Heart right ventricle (tissue), 16 donors: ENCODE measurements around the gene TSPO2. TPM values are rescaled to one million over a fixed set of nuclear protein-coding genes. Genes with fewer than 3 reads are reported as not detected.
"Not testable (repeated sequence)": the region's sequence is repeated elsewhere in the genome, so short reads cannot be mapped to it uniquely, and the experiment has no call there.

Experiments used
- ATAC-seq, 8 donors: fragments of 200-7000 bp; cut with Tn5 transposase; one replicate each; pipeline ENCODE4 v1.9.1; 2020; ENCODE audit warnings: mild to moderate bottlenecking in 8 of 8, moderate library complexity in 8 of 8, moderate number of reproducible peaks in 1 of 8
- DNase-seq, 2 donors: peaks; one replicate each; pipeline ENCODE4 v3.0.0-alpha.2; 2020
- H3K27ac ChIP-seq, 10 donors: fragments of 200-600 bp; sonication (generic) in 2 of 10; one replicate each; pipeline versions ENCODE4 v1.5.0 to v1.8.0; 2020 to 2022; ENCODE audit warnings: mild to moderate bottlenecking in 3 of 10
- H3K27me3 ChIP-seq, 7 donors: fragments of 200-600 bp; one replicate each; pipeline ENCODE4 v1.8.0; 2021 to 2022; ENCODE audit warnings: mild to moderate bottlenecking in 2 of 7
- H3K36me3 ChIP-seq, 9 donors: fragments of 200-600 bp; sonication (generic) in 1 of 9; one replicate each; pipeline versions ENCODE4 v1.5.0 to v1.8.0; 2020 to 2022; ENCODE audit warnings: mild to moderate bottlenecking in 2 of 9
- H3K4me1 ChIP-seq, 9 donors: fragments of 200-600 bp; sonication (generic) in 1 of 9; one replicate each; pipeline versions ENCODE4 v1.5.0 to v1.8.0; 2020 to 2022; ENCODE audit warnings: mild to moderate bottlenecking in 4 of 9
- H3K4me3 ChIP-seq, 10 donors: fragments of 200-600 bp; sonication (generic) in 2 of 10; one replicate each; pipeline versions ENCODE4 v1.5.0 to v1.8.0; 2020 to 2022; ENCODE audit warnings: mild to moderate bottlenecking in 7 of 10, moderate library complexity in 2 of 10
- H3K9me3 ChIP-seq, 11 donors: fragments of 200-600 bp in 10 of 11; sonication (generic) in 2 of 11; one replicate each; pipeline versions ENCODE4 v1.5.0 to v1.8.0; 2013 to 2022; ENCODE audit warnings: mild to moderate bottlenecking in 2 of 11, control low read depth in 1 of 11, moderate library complexity in 1 of 11
- WGBS, 2 donors: extraction: QIAGEN DNeasy Blood & Tissue Kit; methylation state at CpG; one replicate each; pipeline ENCODE4 v1.1.7; 2013; ENCODE audit warnings: inconsistent platforms in 1 of 2; 5-methylcytosine and 5-hydroxymethylcytosine counted together
- intact Hi-C, 10 donors: fragments of 100-400 bp; cut with DNase I; formaldehyde crosslinking; loops; one replicate each; pipeline versions ENCODE4 v1.11.1 to v1.14.2; 2022
- polyA plus RNA-seq, 2 donors: library from polyadenylated mRNA; stranded (reverse); fragments of 200-250 nt; gene quantifications; one replicate each; pipeline ENCODE4 v1.2.3, GENCODE V29; 2013
- total RNA-seq, 10 donors: library from RNA; stranded (reverse); fragmentation: NEBNext Ultra II Directional in 3 of 10; extraction: Animal tissue kit (Norgen Biotek cat#: 25700) in 3 of 10; gene quantifications; one replicate each; pipeline versions ENCODE4 v1.2.1 to v1.2.4, GENCODE V29; 2021 to 2023
- TF ChIP-seq, protein P1 (sequence below), 9 donors: fragments of 200-600 bp; sonication (generic) in 2 of 9; IDR thresholded peaks; one replicate each; pipeline versions ENCODE4 v1.5.0 to v1.8.0; 2021 to 2022; ENCODE audit warnings: antibody characterized with exemption in 9 of 9, mild to moderate bottlenecking in 5 of 9, moderate library complexity in 1 of 9
- donor health status: Arrhythmogenic right ventricular cardiomyopathy.
- donor health status: ischemic (EF 13 %, LVEDD 7.1; RV severe dilation, severe dysfunction).
- donor health status: healthy with polysubstance abuse.
- donor health status: DM: no; HTN: yes; CAD: no.
- donor health status: DM: no; HTN: no; CAD: no.
- donor health status: ischemic (EF 25% LVEDD 6.9; RV normal size, moderate dysfunction).
- donor health status: ischemic (EF 25% LVEDD 5.7; RV mildly dilated, moderate dysfunction).
- donor health status: healthy.
- donor health status: DM: yes; HTN: yes; CAD: no.
- donor health status: Ischemic cardiomyopathy.
- donor health status: ischemic (EF 35%, LVEDD 5.7; RV mildly dilated, moderate dysfunction).
- donor health status: nonischemic (EF 11% LVEDD 7.7; RV severe dilation, severe dysfunction).
- donor health status: DM: yes; HTN: yes; CAD: no.
- donor health status: PGD.
- donor health status: ischemic (EF 29% LVEDD 5.4; RV normal size, mild dysfunction).
- donor health status: nonischemic (EF 23%, LVEDD 6.1; RV moderate dilation, normal function).

The TSPO2 gene
- total and polyA plus RNA-seq, 12 donors: not detected

DNA sequence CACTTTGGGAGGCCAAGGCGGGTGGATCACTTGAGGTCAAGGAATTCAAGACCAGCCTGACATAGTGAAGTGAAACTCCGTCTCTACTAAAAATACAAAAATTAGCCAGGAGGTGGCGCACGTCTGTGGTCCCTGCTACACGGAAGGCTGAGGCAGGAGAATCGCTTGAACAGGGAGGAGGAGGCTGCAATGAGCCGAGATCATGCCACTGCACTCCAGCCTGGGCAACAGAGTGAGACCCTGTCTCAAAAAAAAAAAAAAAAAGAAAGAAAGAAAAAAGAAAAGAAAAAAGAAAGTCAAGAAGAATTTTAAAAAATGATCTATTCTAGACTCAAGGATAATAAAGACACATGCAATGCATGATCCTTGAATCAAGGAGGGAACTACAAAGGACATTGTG lies 36.0 kb upstream of the TSPO2 start:
- WGBS, 2 donors: 16 to 27% methylated on average over 7 of the region's 7 CpGs
- H3K27ac ChIP-seq, H3K4me1 ChIP-seq, H3K4me3 ChIP-seq, H3K36me3 ChIP-seq, H3K9me3 ChIP-seq: not testable (repeated sequence)
- peaks cover 0 to 13% (median 0%) of the 10 kb centered on the region in 7 donors for H3K27me3 ChIP-seq
- intact Hi-C loops: loop anchor here in 7 of 10 donors (5.0 to 10.0 kb wide), 2 partner anchors 59 to 61 kb away; no protein-coding TSS in a partner anchor
- ATAC-seq: peak in 5 of 8 donors; percentile 42 to 65 (median 61)
- DNase-seq: peak in 1 of 2 donors; percentile 57
- TF ChIP-seq, protein P1, sequence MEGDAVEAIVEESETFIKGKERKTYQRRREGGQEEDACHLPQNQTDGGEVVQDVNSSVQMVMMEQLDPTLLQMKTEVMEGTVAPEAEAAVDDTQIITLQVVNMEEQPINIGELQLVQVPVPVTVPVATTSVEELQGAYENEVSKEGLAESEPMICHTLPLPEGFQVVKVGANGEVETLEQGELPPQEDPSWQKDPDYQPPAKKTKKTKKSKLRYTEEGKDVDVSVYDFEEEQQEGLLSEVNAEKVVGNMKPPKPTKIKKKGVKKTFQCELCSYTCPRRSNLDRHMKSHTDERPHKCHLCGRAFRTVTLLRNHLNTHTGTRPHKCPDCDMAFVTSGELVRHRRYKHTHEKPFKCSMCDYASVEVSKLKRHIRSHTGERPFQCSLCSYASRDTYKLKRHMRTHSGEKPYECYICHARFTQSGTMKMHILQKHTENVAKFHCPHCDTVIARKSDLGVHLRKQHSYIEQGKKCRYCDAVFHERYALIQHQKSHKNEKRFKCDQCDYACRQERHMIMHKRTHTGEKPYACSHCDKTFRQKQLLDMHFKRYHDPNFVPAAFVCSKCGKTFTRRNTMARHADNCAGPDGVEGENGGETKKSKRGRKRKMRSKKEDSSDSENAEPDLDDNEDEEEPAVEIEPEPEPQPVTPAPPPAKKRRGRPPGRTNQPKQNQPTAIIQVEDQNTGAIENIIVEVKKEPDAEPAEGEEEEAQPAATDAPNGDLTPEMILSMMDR (IDR thresholded peaks at IDR 0.05): peak; percentile 45 to 71 (median 66)

DNA sequence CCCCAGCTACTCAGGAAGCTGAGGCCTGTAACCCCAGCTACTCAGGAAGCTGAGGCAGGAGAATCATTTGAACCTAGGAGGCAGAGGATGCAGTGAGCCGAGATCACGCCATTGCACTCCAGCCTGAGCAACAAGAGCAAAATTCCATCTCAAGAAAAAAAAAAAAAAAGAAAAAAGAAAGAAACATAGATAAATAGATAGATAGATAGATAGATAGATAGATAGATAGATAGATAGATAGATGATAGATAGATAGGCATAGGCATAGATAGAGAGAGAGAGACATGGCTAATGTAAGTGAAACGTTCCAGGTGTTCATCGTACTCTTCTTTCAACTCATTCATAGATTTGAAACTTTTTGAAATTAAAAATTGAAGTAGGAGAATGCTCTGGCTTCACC lies 35.3 kb upstream of the TSPO2 start:
- not testable (repeated sequence) for H3K36me3 ChIP-seq, DNase-seq, H3K27ac ChIP-seq, H3K9me3 ChIP-seq, H3K4me1 ChIP-seq, ATAC-seq, H3K4me3 ChIP-seq
- intact Hi-C loops: loop anchor here in 7 of 10 donors (5.0 to 10.0 kb wide), 2 partner anchors 58 to 60 kb away; no protein-coding TSS in a partner anchor
- H3K27me3 ChIP-seq: peaks cover 0 to 10% (median 0%) of the 10 kb centered on the region in 7 donors
- WGBS, 2 donors: 93 to 94% methylated on average over 4 of the region's 4 CpGs

DNA sequence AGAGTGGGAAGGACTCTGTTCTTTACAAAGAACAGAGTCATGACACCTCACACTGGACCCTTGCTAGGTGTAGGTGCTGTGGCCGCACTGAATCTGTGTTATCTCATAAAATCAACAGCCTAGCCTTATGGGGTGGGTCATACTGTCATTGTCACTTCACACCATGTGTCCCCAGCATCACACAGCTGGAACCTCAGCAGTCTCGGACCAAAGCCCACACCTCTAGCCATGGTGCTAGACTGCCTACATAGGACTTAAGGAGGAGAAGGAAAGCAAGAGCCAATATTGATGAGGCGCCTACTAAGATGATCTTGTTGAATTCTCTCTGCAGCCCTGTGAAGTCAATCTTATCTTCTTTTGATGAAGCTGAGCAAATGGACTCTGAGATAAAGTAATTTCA lies 34.3 kb upstream of the TSPO2 start:
- 87 to 88% methylated on average over 3 of the region's 3 CpGs for WGBS, 2 donors
- intact Hi-C loops: loop anchor here in 7 of 10 donors (5.0 to 10.0 kb wide), 2 partner anchors 57 to 59 kb away; no protein-coding TSS in a partner anchor
- TF ChIP-seq, protein P1 (IDR thresholded peaks at IDR 0.05): no peak
- DNase-seq (no peak), ATAC-seq (no peak)
- no peaks in the 10 kb centered on the region for H3K9me3 ChIP-seq
- no peak overlapping the region for H3K4me3 ChIP-seq
- H3K27me3 ChIP-seq: no peaks in the 10 kb centered on the region
- H3K4me1 ChIP-seq: no peaks in the 10 kb centered on the region
- no peaks in the 10 kb centered on the region for H3K36me3 ChIP-seq
- H3K27ac ChIP-seq: no peak overlapping the region

DNA sequence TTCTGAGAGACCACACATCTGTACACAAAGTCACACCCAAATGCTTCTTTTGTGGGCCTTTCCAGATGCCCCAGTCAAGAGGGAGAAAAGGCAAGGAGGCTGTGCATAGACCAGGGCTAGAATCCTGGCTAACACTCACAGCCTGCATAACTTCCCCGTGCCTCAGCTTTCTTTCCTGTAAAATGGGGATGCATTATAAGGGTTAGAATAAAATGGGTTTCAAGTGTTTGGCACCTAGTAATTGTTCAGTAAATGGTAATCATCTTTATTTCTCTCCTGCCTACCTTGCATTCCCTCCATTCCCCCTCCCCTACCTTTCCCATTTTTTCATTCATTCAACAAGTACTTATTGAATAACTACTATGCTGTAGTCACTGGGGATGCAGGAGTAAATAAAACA lies 32.6 kb upstream of the TSPO2 start:
- Histone ChIP-seq H3K27me3 (no peaks in the 10 kb centered on the region), H3K36me3 (no peaks in the 10 kb centered on the region), H3K9me3 (no peaks in the 10 kb centered on the region), H3K27ac (no peak overlapping the region), H3K4me3 (no peak overlapping the region), H3K4me1 (no peaks in the 10 kb centered on the region)
- TF ChIP-seq, protein P1 (IDR thresholded peaks at IDR 0.05): no peak
- no peak for DNase-seq
- intact Hi-C loops: loop anchor here in 7 of 10 donors (5.0 to 10.0 kb wide), 2 partner anchors 55 to 58 kb away; no protein-coding TSS in a partner anchor
- WGBS, 2 donors: 96 to 100% methylated on average over 1 of the region's 1 CpG
- no peak for ATAC-seq

DNA sequence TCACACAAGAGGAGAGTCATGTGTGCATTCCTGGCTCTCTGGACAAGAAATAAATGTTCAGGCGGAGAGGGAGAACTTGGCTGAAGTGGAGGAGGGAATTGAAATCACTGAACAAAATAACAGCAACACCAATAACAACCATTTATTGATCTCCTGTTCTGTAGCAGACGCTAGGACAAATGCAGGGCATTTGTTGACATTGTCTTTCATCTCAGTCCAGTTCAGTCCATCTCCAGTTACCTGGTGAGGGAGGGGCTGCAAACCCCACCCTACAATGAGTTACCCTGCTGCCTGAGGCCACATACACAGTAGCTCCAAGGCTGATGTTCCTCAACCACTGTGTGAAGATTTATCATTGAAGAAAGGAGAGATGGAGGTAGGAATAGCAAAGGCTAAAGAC lies 30.6 kb upstream of the TSPO2 start:
- TF ChIP-seq, protein P1 (IDR thresholded peaks at IDR 0.05): no peak
- intact Hi-C loops: no loop called here
- no peaks in the 10 kb centered on the region for H3K27me3 ChIP-seq
- H3K9me3 ChIP-seq: no peaks in the 10 kb centered on the region
- 82 to 83% methylated on average over 2 of the region's 2 CpGs for WGBS, 2 donors
- H3K36me3 ChIP-seq: no peaks in the 10 kb centered on the region
- DNase-seq (no peak), ATAC-seq (no peak)
- no peak overlapping the region for H3K27ac ChIP-seq
- no peak overlapping the region for H3K4me3 ChIP-seq
- H3K4me1 ChIP-seq: no peaks in the 10 kb centered on the region
